Measurements from ENCODE around the gene FKBP1B.
A peak's percentile ranks its signal among the peaks of the same experiment; 100 is the strongest.

FKBP1B gene

GRCh38 chr2:24024996-24025663 is 24.4 kb upstream of the FKBP1B start:
- TF ChIP-seq ZBTB20 (tag by site-specific recombination; IDR thresholded peaks at IDR 0.05), result no peak
- peaks cover 7 to 47% of the 10 kb centered on the region in 2 experiments for H3K36me3 ChIP-seq (ENCODE audit: control insufficient read depth in 2 of 2, insufficient read depth in 1 of 2, low read length in 2 of 2)
- ChIA-PET CTCF (interaction anchor here (1.8 kb wide), 1 partner anchor 17 kb away, joined by 6 read pairs; no protein-coding TSS in a partner anchor), POLR2A (interaction anchor here (0.6 kb wide), 1 partner anchor 87 kb away, joined by 4 read pairs; no protein-coding TSS in a partner anchor)
- H3K9me3 ChIP-seq (ENCODE audit: control insufficient read depth, insufficient read depth, low read depth, low read length), result no peaks in the 10 kb centered on the region
- H3K4me3 ChIP-seq (ENCODE audit: low read depth, low read length), result no peak overlapping the region
- H3K4me1 ChIP-seq (ENCODE audit: control insufficient read depth, insufficient read depth, low read length), result no peaks in the 10 kb centered on the region
- H3K27ac ChIP-seq (ENCODE audit: extremely low read depth, low read depth, low read length), result no peak overlapping the region

GRCh38 chr2:24026233-24026632 is 23.3 kb upstream of the FKBP1B start:
- TF ChIP-seq HOXC10 (CRISPR knock-in tag; IDR thresholded peaks at IDR 0.05), result no peak
- no peak for TF ChIP-seq ZNF600 (tag by site-specific recombination; IDR thresholded peaks at IDR 0.05)
- TF ChIP-seq, protein P1, sequence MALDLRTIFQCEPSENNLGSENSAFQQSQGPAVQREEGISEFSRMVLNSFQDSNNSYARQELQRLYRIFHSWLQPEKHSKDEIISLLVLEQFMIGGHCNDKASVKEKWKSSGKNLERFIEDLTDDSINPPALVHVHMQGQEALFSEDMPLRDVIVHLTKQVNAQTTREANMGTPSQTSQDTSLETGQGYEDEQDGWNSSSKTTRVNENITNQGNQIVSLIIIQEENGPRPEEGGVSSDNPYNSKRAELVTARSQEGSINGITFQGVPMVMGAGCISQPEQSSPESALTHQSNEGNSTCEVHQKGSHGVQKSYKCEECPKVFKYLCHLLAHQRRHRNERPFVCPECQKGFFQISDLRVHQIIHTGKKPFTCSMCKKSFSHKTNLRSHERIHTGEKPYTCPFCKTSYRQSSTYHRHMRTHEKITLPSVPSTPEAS (tag by site-specific recombination; IDR thresholded peaks at IDR 0.05), result no peak
- TF ChIP-seq PRDM2 (tag by site-specific recombination; IDR thresholded peaks at IDR 0.05; ENCODE audit: borderline replicate concordance), result no peak
- CTCF ChIA-PET, result interaction anchor here (1.8 kb wide), 1 partner anchor 16 kb away, joined by 6 read pairs; no protein-coding TSS in a partner anchor
- no peak overlapping the region for H3K27ac ChIP-seq (ENCODE audit: extremely low read depth, low read depth, low read length)
- no peaks in the 10 kb centered on the region for H3K4me1 ChIP-seq (ENCODE audit: control insufficient read depth, insufficient read depth, low read length)
- no peaks in the 10 kb centered on the region for H3K9me3 ChIP-seq (ENCODE audit: control insufficient read depth, insufficient read depth, low read depth, low read length)
- H3K4me3 ChIP-seq (ENCODE audit: low read depth, low read length), result no peak overlapping the region
- POLR2A ChIA-PET, result interaction anchor here (0.5 kb wide), 1 partner anchor 313 kb away, joined by 3 read pairs; no protein-coding TSS in a partner anchor
- peaks cover 7 to 58% of the 10 kb centered on the region in 2 experiments for H3K36me3 ChIP-seq (ENCODE audit: control insufficient read depth in 2 of 2, insufficient read depth in 1 of 2, low read length in 2 of 2)

DNA sequence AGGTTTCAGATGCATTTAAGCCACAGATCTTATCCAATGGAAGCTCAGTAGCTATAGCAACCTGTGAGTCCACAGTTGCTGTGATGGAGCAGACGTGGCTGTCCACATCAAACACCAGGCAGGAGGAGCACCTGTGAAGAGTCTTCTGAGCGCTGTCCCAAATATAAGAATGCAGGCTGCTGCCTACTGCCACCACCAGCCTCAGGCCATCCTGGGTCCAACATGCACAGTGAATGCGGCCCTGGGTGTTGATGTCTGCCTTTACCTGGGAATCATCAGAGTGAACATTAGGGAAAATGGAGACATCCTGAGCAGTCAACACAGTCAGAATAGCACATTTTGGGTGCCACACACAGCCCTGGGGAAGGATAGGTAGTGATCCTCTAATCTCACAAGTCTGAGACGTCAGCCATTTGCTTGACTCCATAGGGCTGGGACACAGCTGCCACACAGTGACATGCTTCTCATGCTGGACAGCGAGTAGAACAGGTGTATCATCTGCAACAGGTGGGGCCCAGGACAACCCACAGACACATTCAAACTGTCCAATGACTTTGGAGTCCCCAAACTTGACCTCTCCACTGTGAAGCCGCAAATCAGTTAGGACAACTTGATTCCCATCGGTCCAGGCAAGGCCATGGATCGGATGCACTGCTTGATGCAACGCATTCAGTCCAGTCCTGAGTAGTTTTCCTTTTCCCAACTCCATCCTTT is 10.6 kb upstream of the FKBP1B start:
- ChIA-PET POLR2A (interaction anchor here (0.6 to 1.6 kb wide), 3 partner anchors 8 to 112 kb away, joined by 3 to 5 read pairs (median 4); partner anchors contain the start of genes ATAD2B, FKBP1B and WDCP), CTCF (no interaction called here)
- TF ChIP-seq ZNF558 (tag by site-specific recombination; IDR thresholded peaks at IDR 0.05) (no peak), SCRT1 (tag by site-specific recombination; IDR thresholded peaks at IDR 0.05; ENCODE audit: borderline replicate concordance) (peak; percentile 74), ZNF19 (tag by site-specific recombination; IDR thresholded peaks at IDR 0.05; ENCODE audit: low read depth) (no peak), SCRT2 (tag by site-specific recombination; IDR thresholded peaks at IDR 0.05) (peak; percentile 93)
- Histone ChIP-seq H3K4me3 (ENCODE audit: low read depth, low read length) (no peak overlapping the region), H3K27ac (ENCODE audit: extremely low read depth, low read depth, low read length) (no peak overlapping the region), H3K4me1 (ENCODE audit: control insufficient read depth, insufficient read depth, low read length) (no peaks in the 10 kb centered on the region), H3K9me3 (ENCODE audit: control insufficient read depth, insufficient read depth, low read depth, low read length) (no peaks in the 10 kb centered on the region), H3K36me3 (ENCODE audit: control insufficient read depth in 2 of 2, insufficient read depth in 1 of 2, low read length in 2 of 2) (peaks cover 20 to 35% of the 10 kb centered on the region in 2 experiments)

Measured in HEK293 (cell line).